Left ventricle myocardium inferior (tissue), 1 donor: ENCODE data around the gene SMYD3. TPM values are rescaled to one million over a fixed set of nuclear protein-coding genes. Genes with fewer than 3 reads are reported as not detected.
"Not testable (repeated sequence)": the region's sequence is repeated elsewhere in the genome, so short reads cannot be mapped to it uniquely, and the experiment has no call there.

ENCODE experiments used
- DNase-seq: peaks from one replicate; pipeline ENCODE4 v3.0.0-alpha.2; 2020
- H3K27ac ChIP-seq: fragments of 200-600 bp; replicated peaks from 2 replicates; pipeline ENCODE4 v1.8.0; 2021
- H3K27me3 ChIP-seq: fragments of 200-600 bp; 2 replicates; pipeline ENCODE4 v1.8.0; 2021; ENCODE audit warnings: low read depth
- H3K36me3 ChIP-seq: fragments of 200-600 bp; 2 replicates; pipeline ENCODE4 v1.8.0; 2021
- H3K4me1 ChIP-seq: fragments of 200-600 bp; 2 replicates; pipeline ENCODE4 v1.8.0; 2021
- H3K4me3 ChIP-seq: fragments of 200-600 bp; 2 replicates; pipeline ENCODE4 v1.8.0; 2021; ENCODE audit warnings: mild to moderate bottlenecking, moderate library complexity
- H3K9me3 ChIP-seq: fragments of 200-600 bp; replicated peaks from 2 replicates; pipeline ENCODE4 v1.8.0; 2021
- CTCF ChIP-seq: fragments of 200-600 bp; IDR thresholded peaks from 2 replicates; pipeline ENCODE4 v1.8.0; 2021; ENCODE audit warnings: antibody characterized with exemption, mild to moderate bottlenecking, borderline replicate concordance
- intact Hi-C: fragments of 100-400 bp; cut with micrococcal nuclease; formaldehyde crosslinking; loops from one replicate; pipeline ENCODE4 v1.11.0; 2022
- total RNA-seq: library from RNA; stranded (reverse); fragmentation: NEBNext Ultra II Directional; extraction: Animal tissue kit (Norgen Biotek cat#: 25700); gene quantifications from one replicate; pipeline ENCODE4 v1.2.1, GENCODE V29; 2021
- donor health status: DM: no; HTN: yes; CAD: no; lungs with severe emphysema.

SMYD3 gene
- total RNA-seq, 1 donor from 2014 or later: 9.9 TPM

GRCh38 chr1:246332078-246332477 is 175.0 kb downstream of the SMYD3 start:
- Histone ChIP-seq H3K4me1 (no peaks in the 10 kb centered on the region), H3K36me3 (peaks cover 13% of the 10 kb centered on the region), H3K4me3 (no peak overlapping the region), H3K9me3 (peaks cover 9% of the 10 kb centered on the region), H3K27ac (no peak overlapping the region), H3K27me3 (no peaks in the 10 kb centered on the region)
- DNase-seq: no peak
- intact Hi-C loops: no loop called here
- TF ChIP-seq CTCF: no peak

GRCh38 chr1:246329900-246330299 is 177.2 kb downstream of the SMYD3 start:
- Histone ChIP-seq H3K36me3 (peaks cover 13% of the 10 kb centered on the region), H3K4me1 (no peaks in the 10 kb centered on the region), H3K27me3 (no peaks in the 10 kb centered on the region), H3K27ac (no peak overlapping the region), H3K4me3 (no peak overlapping the region), H3K9me3 (peaks cover 9% of the 10 kb centered on the region)
- TF ChIP-seq CTCF: no peak
- no peak for DNase-seq
- intact Hi-C loops: no loop called here

- H3K4me1 ChIP-seq, H3K27me3 ChIP-seq, H3K4me3 ChIP-seq, H3K27ac ChIP-seq, DNase-seq, H3K9me3 ChIP-seq, intact Hi-C loops: not testable (repeated sequence)
- H3K36me3 ChIP-seq: peaks cover 13% of the 10 kb centered on the region
Observed at GRCh38 chr1:246329292-246329691, 177.8 kb downstream of the SMYD3 start.

- peaks cover 2% of the 10 kb centered on the region for H3K36me3 ChIP-seq
- no peak overlapping the region for H3K27ac ChIP-seq
- H3K27me3 ChIP-seq: no peaks in the 10 kb centered on the region
- no peak for DNase-seq
- intact Hi-C loops: no loop called here
- H3K9me3 ChIP-seq: peaks cover 2% of the 10 kb centered on the region
- H3K4me3 ChIP-seq: no peak overlapping the region
- no peak for TF ChIP-seq CTCF
- H3K4me1 ChIP-seq: no peaks in the 10 kb centered on the region
Observed at GRCh38 chr1:246324711-246325110, 182.4 kb downstream of the SMYD3 start.

- H3K4me1 ChIP-seq, intact Hi-C loops, H3K9me3 ChIP-seq, H3K27ac ChIP-seq, DNase-seq, H3K27me3 ChIP-seq, H3K4me3 ChIP-seq, H3K36me3 ChIP-seq: not testable (repeated sequence)
Observed at GRCh38 chr1:246324033-246324432, 183.0 kb downstream of the SMYD3 start.

GRCh38 chr1:246320286-246320685 is 186.8 kb downstream of the SMYD3 start:
- intact Hi-C loops: no loop called here
- no peak overlapping the region for H3K27ac ChIP-seq

More at GRCh38 chr1:246320286-246320685, 186.8 kb downstream of the SMYD3 start:
- Histone ChIP-seq H3K27me3 (no peaks in the 10 kb centered on the region), H3K9me3 (no peaks in the 10 kb centered on the region), H3K36me3 (no peaks in the 10 kb centered on the region), H3K4me3 (no peak overlapping the region), H3K4me1 (no peaks in the 10 kb centered on the region)
- DNase-seq: no peak
- TF ChIP-seq CTCF: no peak
